GM19238 (cell line): Measurements from ENCODE around the gene PPM1E.
"Not testable (repeated sequence)": the region's sequence is repeated elsewhere in the genome, so short reads cannot be mapped to it uniquely, and the experiment has no call there.

Source experiments
- DNase-seq: peaks from one replicate; pipeline ENCODE4 v3.0.0; 2011; ENCODE audit warnings: low spot score; ENCODE audit not compliant: insufficient read length

PPM1E gene

GRCh38 chr17:58947411-58947810, 191.8 kb downstream of the PPM1E start:
- DNase-seq = no peak

GRCh38 chr17:58947824-58948223, 192.2 kb downstream of the PPM1E start:
- DNase-seq = no peak

- DNase-seq = not testable (repeated sequence)
Observed at GRCh38 chr17:58954358-58954757, 198.7 kb downstream of the PPM1E start.

- DNase-seq = no peak
Observed at GRCh38 chr17:58956997-58957724, 201.5 kb downstream of the PPM1E start.

- not testable (repeated sequence) for DNase-seq
Observed at GRCh38 chr17:58957725-58958073, 202.0 kb downstream of the PPM1E start.

- DNase-seq = no peak
Observed at GRCh38 chr17:58960068-58960467, 204.4 kb downstream of the PPM1E start.

GRCh38 chr17:58965221-58965620, 209.6 kb downstream of the PPM1E start:
- DNase-seq = no peak

- DNase-seq = no peak
Observed at GRCh38 chr17:58966208-58966607, 210.6 kb downstream of the PPM1E start.

GRCh38 chr17:58968426-58969061, 212.9 kb downstream of the PPM1E start:
- DNase-seq = no peak

- no peak for DNase-seq
Observed at GRCh38 chr17:58969156-58969555, 213.5 kb downstream of the PPM1E start.

- no peak for DNase-seq
Observed at GRCh38 chr17:58969612-58970011, 214.0 kb downstream of the PPM1E start.

- no peak for DNase-seq
Observed at GRCh38 chr17:58970609-58971450, 215.2 kb downstream of the PPM1E start.

GRCh38 chr17:58974354-58974753, 218.7 kb downstream of the PPM1E start:
- DNase-seq = no peak

- DNase-seq = no peak
Observed at GRCh38 chr17:58976541-58976940, 220.9 kb downstream of the PPM1E start.

GRCh38 chr17:58980706-58981481, 225.2 kb downstream of the PPM1E start:
- DNase-seq = no peak

GRCh38 chr17:58982626-58983025, 227.0 kb downstream of the PPM1E start:
- no peak for DNase-seq

GRCh38 chr17:58985367-58985766, 229.7 kb downstream of the PPM1E start:
- no peak for DNase-seq

GRCh38 chr17:58985971-58986370, 230.3 kb downstream of the PPM1E start:
- DNase-seq = no peak

- no peak for DNase-seq
Observed at GRCh38 chr17:58989629-58990028, 234.0 kb downstream of the PPM1E start.

GRCh38 chr17:58991718-58992331, 236.2 kb downstream of the PPM1E start:
- DNase-seq = no peak

GRCh38 chr17:58993311-58993710, 237.7 kb downstream of the PPM1E start:
- no peak for DNase-seq
